Stimulated activated CD8-positive, alpha-beta memory T cell treated with anti-CD3 and anti-CD28 coated beads, Interleukin-12 subunit alpha, Interleukin-12 subunit beta, amount 100 ng/mL, for 1 hour (primary cell): Measurements from ENCODE around the gene EIF2D.

ENCODE experiments used
- DNase-seq: peaks from one replicate; pipeline ENCODE4 v3.0.0-alpha.2; 2020; ENCODE audit warnings: low read depth

EIF2D gene

DNA sequence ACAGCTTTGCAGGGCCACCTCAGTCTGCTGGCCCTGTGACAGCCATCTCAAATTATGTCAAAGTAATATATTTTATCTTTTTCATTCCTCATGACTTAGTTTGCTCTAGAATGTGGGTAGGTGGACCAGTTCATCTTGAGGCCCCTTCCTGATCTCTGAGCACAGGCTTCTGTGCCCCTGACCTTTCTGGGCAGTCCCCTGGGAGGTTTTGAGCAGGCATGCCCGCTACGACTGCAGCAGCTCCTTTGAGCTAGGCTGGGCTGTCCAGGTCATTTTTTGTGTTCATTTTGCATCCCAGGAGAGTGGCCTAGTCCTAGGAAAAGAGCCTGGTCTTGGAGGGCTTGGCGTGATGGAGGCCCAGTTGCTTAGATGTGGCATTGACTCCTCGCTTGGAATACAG is 42.7 kb downstream of the EIF2D start:
- no peak for DNase-seq

- DNase-seq = no peak
These were observed 43.4 kb downstream of the EIF2D start for GRCh38 chr1:206568779-206569352.

- DNase-seq = no peak
These were observed 44.0 kb downstream of the EIF2D start for GRCh38 chr1:206568256-206568655.

- no peak for DNase-seq
These were observed 45.3 kb downstream of the EIF2D start for GRCh38 chr1:206566999-206567398.

DNA sequence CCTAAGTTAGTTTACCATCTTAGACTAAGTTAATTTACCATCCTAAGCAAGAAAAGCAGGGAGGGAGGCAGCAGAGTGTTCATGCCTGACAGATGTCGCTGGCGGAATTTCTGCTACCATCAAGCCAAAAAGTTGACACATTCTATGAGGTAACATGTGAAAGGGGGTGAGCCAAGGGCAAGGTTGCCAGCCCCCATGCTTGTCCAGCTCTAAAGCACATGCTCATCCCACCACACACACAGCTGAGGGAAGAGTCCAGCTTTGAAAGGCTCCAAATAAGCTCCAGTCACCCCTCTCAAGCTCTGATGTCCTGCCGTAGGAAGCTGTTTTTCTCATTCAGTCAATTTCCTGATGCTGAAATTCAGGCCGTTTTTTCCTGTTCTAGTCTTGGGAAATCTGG is 46.3 kb downstream of the EIF2D start:
- DNase-seq = no peak

DNA sequence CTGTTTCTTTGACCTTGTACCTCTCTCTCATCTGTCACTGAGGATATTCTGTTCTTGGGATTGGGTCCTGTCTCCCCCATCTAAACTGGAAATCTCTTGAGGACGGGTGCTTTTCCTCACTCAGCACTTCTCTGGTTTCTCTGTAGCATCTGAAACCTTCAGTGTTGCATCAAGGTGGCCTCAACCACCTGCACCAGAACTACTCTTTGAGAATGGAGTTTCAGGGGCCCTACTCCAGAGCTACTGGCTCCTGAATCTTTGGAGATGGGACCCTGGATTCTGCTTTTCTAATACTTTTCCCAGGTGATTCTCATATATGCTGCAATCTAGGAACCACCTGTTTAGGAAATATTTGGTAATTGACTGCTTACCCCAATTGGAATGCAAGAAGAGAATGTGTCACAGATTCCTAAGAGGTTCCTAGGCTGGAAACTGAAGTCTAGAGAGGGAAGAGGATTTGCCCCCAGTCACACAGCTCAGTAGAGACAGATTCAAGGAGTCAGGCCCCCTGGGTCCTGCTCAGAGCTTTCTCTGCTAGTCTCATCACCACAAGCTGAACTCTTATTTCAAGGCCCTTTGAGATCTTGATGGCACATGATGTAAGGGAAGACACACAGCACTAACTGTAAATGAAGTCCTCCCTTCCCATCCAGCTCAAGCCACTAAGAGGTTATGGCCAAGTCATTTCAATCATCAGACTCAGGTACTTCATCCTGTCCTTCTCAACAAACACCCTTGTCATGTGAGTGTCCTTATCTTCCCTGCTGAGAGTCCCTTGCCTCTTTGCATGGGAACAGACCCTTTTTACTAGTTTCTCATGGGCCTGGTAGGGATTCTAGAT is 48.7 kb downstream of the EIF2D start:
- DNase-seq = no peak

DNA sequence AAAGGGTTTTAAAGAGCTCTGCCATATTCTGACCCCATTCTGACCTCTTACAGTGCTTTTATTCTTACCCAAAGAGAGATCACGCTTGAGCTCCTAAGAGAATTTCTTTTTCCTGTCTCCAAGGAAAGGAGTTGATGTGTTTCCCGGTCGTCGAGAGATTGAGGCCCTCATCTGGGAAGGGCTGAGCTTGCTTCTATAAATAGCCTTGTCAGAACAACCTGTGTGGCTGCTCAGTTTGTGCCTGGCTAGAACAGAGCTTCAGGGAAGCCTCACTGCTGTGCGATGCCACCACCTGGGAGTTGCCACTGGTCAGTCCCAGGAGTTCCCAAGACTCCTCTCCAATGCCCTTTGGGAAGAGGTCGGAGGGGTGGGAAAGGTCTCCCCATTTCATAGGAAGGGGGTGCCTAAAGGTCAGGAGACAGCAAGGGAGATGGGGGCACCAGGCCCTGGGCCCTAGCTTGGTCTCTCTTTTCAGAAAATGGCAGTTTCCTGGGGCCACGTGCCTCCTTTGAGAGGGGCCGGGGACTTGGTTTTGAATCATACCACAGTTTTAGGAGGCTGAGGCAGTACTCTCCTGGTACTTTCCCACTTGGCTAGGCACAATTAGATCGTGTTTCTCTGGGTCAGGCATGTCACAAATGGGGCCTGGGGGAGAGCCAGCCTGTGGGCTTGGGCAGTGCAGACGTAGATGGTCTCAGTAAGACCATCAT is 52.1 kb downstream of the EIF2D start:
- no peak for DNase-seq

DNA sequence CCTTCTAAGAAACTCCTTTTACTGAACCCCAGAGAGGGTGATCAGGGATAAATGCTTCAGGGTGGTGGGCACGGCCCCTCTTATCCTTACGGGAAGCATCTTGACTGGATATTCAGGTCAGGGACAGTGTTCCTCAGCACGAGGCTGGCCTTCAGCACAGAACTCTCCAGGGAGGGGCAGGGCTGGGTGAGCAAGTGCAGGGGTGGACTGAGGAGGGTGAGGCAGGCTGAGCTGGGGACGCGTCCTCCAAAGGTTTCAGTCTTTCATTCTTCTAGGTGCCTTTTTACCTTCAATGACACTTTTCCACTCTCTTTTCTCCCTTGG is 52.6 kb downstream of the EIF2D start:
- DNase-seq = no peak

DNA sequence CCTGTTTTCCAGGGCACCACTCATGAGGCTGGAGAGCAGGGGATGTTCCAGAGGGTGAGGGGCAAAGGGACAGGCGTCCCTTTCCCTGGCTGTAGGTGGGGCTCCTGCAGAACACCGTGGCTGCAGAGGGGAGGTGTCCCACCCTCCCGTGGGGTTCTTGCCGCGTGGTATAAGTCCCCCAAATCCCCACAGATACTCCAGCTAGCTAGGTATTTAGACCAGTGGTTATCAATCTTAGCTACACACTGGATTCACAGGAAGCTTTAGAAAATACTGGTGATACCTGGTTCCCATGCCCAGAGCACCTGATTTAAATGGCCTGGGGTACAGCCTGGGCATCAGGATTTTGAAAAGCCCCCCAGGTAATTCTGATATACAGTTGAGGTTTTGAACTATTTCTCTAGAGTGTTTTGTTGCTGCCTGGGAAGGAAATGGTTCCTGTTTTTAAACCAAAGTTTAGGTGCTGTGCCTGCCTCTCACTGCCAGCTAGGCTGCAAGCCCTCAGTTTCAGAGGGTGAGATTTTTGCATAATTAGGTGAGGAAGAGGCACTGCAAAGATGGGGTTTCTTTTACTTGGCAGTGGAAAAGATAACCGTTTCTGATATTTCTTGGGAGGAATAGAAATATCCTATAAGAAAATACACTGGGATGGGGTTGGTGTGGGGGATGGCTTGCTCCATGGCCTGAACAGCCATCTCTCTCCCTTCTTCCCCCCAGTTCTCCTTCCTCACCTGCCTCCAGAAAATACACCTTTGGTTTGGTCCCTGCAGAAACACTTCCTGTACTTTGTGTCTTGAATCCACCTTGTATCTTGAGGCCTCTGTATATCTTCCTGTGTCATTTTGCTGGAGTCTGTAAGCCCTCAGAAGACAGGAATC is 53.2 kb downstream of the EIF2D start:
- DNase-seq = no peak

GRCh38 chr1:206557636-206558473 is 54.4 kb downstream of the EIF2D start:
- DNase-seq = no peak

DNA sequence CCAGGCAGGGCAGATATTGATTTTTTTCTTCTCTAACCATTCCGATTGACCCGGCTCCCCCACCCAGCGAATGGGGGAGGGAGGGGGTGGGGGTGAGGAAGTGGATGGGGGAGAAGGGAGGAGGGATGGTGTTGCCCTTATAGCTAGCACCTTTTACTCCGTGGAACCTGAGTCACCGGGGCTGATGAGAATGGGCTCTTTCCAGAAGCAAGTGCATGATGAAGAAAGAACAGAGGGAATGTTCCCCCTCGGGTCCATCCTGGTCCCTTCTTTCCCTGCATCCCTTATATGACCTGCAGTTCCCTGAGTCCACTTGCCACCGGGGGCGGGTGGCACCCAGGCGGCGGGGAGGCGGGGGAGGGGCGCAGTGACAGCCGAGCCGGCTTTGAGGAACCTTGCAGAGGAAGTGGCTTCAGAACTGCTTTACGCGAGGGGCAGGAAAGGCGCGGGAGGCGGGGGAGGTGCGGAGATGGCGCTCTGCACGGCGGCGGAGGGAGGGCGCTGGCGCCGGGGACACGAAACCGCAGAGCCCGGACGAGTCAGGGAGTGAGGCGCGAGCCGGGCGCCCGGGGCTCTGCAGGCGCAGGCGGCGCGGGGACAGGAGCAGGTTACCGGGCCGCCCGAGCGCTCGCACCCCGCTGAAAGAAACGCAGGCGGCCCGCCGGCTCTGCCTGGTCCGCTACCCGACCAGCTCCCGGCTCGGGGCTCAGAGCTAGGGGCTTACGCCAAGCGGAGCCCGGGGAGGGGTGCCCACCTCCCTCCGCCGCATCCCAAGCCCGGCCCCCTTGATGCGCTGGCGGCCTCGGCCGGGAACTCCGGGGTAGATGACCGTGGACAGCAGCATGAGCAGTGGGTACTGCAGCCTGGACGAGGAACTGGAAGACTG is 55.3 kb downstream of the EIF2D start:
- peak; percentile 79 for DNase-seq

DNA sequence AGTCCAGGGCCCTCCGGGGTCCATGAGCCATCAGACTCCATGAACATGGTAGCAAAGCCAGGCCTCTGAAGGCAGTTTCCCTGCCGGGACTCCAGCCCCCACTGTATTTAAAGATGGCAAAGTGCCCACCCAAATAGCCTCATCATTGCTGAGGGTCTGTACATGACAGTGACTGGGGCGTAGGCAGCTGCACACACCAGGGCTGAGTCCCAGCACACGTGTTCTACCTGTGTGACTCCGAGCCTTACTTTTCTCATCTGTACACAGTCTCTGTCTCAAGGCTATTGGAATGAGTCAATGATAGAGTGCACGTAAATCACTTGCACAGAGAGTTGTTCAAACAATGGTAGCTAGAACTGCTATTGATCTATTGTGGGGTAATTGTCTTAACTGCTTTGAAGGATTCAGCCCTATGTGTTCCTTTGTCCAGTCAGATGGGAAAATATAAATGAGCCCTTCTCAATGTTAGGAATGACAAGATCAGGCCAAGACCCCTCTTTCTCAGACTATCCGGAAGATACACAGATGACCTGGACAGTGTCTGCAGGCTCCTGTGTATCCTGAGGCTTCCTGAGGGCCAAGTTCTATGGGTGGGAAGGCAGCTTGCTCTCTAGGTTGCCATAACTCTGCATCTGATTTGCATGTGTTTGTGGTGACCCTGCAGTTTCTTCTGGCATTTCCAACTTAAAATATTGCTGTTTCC is 56.1 kb downstream of the EIF2D start:
- DNase-seq = no peak

DNA sequence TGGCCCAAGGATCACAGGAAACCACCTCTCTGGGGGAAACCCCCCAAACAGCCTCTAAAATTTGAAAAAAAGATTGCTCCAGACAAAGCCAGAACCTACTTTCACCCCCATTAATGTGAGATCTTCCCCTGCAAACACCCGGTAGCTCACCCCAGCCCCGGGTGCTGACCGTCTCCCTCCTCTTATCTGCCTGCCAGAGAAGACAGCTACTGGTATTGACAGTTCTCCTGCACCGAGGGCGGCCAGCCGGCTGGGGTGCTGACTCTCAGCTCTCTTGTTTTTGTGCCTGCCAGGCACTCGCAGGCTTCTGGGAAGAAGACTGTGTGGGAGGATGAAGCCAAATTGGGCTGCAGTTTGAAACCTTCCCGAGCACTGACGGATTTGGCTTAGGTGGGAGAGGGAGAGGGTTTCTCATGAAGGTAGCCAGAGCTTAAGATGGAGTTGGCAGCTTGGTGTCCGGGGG is 56.8 kb downstream of the EIF2D start:
- DNase-seq = no peak

GRCh38 chr1:206554701-206555472 is 57.4 kb downstream of the EIF2D start:
- DNase-seq = no peak

DNA sequence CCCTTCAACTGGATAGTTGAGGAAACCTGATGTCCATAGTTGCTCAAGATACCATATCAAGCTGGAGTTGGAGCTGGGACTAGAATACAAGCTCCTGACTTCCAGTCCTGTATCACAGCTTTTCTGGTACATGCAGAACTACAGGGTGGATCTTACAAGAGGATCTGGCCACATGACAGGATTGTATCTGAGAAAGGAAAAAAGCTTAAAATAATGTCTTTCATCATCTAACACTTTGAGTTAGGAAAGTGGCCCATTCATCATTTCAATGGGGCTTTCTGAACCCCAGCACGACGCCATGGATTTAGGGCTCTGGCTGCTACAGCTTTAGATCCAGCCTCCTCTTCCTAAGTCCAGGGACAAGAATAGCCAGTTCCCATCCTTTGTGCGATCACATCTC is 58.1 kb downstream of the EIF2D start:
- no peak for DNase-seq

DNA sequence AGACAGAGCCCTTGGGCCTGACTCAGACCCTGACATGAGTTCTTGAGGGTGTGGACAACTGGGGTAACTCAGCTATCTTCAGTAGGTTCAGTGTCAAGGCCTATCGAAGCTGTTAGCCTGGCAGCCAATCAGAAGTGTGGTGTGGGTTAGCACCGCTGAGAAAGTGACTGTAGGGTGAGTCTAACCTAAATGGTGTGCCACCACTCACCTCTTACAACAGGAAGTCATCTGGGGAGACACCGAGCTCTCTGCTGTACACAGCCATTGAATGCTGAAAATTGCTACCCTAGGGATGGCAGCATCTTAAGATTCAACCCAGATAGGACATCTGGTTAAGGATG is 60.3 kb downstream of the EIF2D start:
- peak; percentile 61 for DNase-seq

DNA sequence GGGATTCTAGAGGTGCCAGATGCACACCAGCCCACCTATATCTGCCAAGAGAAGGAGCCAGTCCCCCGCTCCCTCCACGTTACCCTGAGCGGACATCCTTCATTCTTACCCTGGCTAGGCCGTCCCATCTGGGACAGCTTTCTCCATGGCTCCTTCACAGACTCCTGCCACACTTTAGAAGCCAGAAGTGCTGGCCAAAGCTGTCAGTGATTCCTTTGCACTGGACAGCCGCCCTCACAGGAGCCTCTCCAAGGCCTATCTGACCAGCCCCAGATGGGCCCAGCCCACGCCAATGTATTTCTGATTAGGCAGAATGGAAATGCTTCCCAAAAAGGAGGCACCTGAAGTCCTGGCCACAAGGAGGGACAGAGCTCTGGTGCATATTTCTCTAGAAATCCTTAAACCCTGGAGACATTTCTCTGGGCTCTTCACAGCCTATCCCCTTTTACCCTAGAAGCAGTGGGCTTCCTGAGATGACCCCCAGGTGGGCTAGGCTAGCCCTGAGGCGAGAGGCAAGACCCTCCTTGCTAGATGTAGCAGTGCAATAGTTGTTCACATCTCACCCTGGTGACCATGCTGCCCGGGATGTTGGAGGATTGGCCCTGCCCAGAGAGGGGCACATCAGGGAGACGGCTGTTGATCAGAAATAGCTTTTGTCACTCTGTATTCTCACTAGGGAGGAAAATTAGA is 60.8 kb downstream of the EIF2D start:
- DNase-seq = no peak

DNA sequence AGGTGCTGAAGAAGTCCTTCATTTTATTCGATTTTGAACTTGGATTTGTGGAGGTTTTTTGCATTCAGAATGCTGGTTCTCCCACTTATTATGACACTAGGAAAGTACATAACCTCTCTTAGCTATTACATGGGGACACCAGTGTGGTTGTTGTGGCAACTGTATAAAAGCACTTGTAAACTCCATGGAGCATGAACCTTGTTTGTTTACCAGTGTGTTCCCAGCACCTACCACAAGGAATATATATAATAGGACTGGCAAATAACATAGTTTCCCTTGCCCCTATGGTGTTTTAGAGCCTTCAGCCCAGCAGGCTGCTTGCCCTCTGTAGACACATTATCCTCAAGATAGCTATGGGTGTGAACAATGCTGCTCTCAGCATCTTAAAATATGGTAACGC is 61.8 kb downstream of the EIF2D start:
- DNase-seq = no peak
